ENCODE results near the gene CHPF. TPM values are rescaled to one million over a fixed set of nuclear protein-coding genes. Genes with fewer than 3 reads are reported as not detected.
A peak's percentile ranks its signal among the peaks of the same experiment; 100 is the strongest.

The CHPF gene
- total and polyA plus RNA-seq, 2 donors (not counting 1 experiment from before 2014, with no cell fraction given), result 1.3 to 5.2 TPM

DNA sequence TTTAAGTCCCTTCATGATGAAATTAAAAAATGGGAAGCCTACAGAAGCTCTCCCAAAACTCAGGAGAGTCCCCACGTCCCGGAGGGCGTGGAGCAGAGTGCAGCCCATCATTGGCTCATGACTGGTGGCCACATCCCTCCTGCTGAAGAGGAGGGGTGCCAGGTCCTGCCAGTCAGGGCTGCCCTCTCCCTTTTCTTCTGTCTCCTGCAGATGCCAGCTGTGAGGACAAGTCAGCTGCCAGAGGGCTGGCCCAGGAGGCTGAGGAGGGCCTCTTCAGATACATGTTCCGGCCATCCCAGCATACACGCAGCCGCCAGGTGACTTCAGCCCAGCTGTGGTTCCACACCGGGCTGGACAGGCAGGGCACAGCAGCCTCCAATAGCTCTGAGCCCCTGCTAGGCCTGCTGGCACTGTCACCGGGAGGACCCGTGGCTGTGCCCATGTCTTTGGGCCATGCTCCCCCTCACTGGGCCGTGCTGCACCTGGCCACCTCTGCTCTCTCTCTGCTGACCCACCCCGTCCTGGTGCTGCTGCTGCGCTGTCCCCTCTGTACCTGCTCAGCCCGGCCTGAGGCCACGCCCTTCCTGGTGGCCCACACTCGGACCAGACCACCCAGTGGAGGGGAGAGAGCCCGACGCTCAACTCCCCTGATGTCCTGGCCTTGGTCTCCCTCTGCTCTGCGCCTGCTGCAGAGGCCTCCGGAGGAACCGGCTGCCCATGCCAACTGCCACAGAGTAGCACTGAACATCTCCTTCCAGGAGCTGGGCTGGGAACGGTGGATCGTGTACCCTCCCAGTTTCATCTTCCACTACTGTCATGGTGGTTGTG, 31.1 kb upstream of the CHPF start:
- H3K4me3 ChIP-seq (ENCODE audit: control extremely low read depth in 1 of 5, extremely low read depth in 1 of 5, insufficient read depth in 1 of 5, low read depth in 2 of 5, low read length in 4 of 5), result no peak overlapping the region
- H3K27me3 Mint-ChIP-seq, result peaks cover 53% of the 10 kb centered on the region
- H3K36me3 ChIP-seq (replicated peaks in 1 of 2; ENCODE audit: control extremely low read depth in 1 of 2, control insufficient read depth in 1 of 2, extremely low read depth in 1 of 2, insufficient read depth in 2 of 2, low read length in 1 of 2), result no peaks in the 10 kb centered on the region
- intact Hi-C loops (cut with micrococcal nuclease), result no loop called here
- CTCF ChIA-PET, result no interaction called here
- no peaks in the 10 kb centered on the region for H3K9me3 Mint-ChIP-seq (ENCODE audit: insufficient read depth)
- no peak overlapping the region for H3K27ac Mint-ChIP-seq
- H2AFZ ChIP-seq (ENCODE audit: insufficient read depth, low read depth, low read length, poor library complexity, severe bottlenecking), result no peak overlapping the region
- no peaks in the 10 kb centered on the region for H4K20me1 ChIP-seq (ENCODE audit: control insufficient read depth, insufficient read depth, low read length, poor library complexity, severe bottlenecking)
- H3K27ac ChIP-seq (ENCODE audit: low read length in 2 of 2), result no peak overlapping the region
- H3K4me3 Mint-ChIP-seq, result no peak overlapping the region
- H3K9ac ChIP-seq (ENCODE audit: low read length), result no peak overlapping the region
- peaks cover 4 to 12% of the 10 kb centered on the region in 2 donors for H3K4me1 ChIP-seq (ENCODE audit: control insufficient read depth in 2 of 2, insufficient read depth in 2 of 2, low read length in 2 of 2)
- no peak overlapping the region for H3K4me2 ChIP-seq (replicated peaks; ENCODE audit: low read depth, low read length, poor library complexity, severe bottlenecking)
- no peak for DNase-seq
- no peaks in the 10 kb centered on the region for H3K79me2 ChIP-seq (ENCODE audit: control insufficient read depth, insufficient read depth, low read length)
- POLR2A ChIA-PET, result no interaction called here
- WGBS (ENCODE audit: insufficient coverage), result 89% methylated on average over 22 of the region's 22 CpGs
- peaks cover 0 to 42% (median 16%) of the 10 kb centered on the region in 4 experiments for H3K27me3 ChIP-seq (replicated peaks in 1 of 4; ENCODE audit: control extremely low read depth in 1 of 4, control insufficient read depth in 3 of 4, insufficient read depth in 4 of 4, low read length in 3 of 4)
- ATAC-seq (ENCODE audit: low read depth), result no peak
- TF ChIP-seq EZH2 (IDR thresholded peaks at IDR 0.05; ENCODE audit: borderline replicate concordance, insufficient read depth, low read depth, low read length, poor library complexity, severe bottlenecking), result no peak
- TF ChIP-seq, protein P1, sequence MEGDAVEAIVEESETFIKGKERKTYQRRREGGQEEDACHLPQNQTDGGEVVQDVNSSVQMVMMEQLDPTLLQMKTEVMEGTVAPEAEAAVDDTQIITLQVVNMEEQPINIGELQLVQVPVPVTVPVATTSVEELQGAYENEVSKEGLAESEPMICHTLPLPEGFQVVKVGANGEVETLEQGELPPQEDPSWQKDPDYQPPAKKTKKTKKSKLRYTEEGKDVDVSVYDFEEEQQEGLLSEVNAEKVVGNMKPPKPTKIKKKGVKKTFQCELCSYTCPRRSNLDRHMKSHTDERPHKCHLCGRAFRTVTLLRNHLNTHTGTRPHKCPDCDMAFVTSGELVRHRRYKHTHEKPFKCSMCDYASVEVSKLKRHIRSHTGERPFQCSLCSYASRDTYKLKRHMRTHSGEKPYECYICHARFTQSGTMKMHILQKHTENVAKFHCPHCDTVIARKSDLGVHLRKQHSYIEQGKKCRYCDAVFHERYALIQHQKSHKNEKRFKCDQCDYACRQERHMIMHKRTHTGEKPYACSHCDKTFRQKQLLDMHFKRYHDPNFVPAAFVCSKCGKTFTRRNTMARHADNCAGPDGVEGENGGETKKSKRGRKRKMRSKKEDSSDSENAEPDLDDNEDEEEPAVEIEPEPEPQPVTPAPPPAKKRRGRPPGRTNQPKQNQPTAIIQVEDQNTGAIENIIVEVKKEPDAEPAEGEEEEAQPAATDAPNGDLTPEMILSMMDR (IDR thresholded peaks at IDR 0.05), result no peak
- H3K9me3 ChIP-seq (ENCODE audit: control extremely low read depth in 1 of 3, control insufficient read depth in 2 of 3, insufficient read depth in 1 of 3, low read length in 2 of 3), result peaks cover 0 to 4% (median 0%) of the 10 kb centered on the region in 3 donors
- peaks cover 6% of the 10 kb centered on the region for H3K4me1 Mint-ChIP-seq

DNA sequence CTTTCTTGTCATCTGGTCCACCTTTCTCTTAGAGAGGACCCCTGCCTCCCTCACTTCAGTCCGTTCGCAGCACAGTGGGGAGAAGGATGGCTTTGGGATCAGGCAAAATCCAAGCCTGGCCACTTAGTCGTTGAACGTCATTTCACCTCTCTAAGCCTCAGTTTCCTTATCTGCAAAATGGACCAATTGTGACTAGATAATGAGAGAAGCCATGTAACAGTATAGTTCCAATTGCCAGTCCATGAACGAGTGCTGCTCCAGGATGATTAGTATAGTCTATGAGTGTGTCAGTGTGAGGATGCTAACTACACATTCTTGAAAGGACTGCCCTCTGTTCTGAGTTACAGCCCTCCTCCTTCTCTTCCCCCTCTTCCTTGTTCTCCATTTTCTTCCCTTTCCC, 29.6 kb upstream of the CHPF start:
- H3K4me3 Mint-ChIP-seq, result peak overlapping the region; percentile 19

More for the DNA sequence above, 29.6 kb upstream of the CHPF start:
- H2AFZ ChIP-seq (ENCODE audit: insufficient read depth, low read depth, low read length, poor library complexity, severe bottlenecking), result no peak overlapping the region
- Mint-ChIP-seq H3K4me1 (peaks cover 6% of the 10 kb centered on the region), H3K9me3 (ENCODE audit: insufficient read depth) (no peaks in the 10 kb centered on the region), H3K27ac (no peak overlapping the region), H3K27me3 (peaks cover 54% of the 10 kb centered on the region)
- no peaks in the 10 kb centered on the region for H4K20me1 ChIP-seq (ENCODE audit: control insufficient read depth, insufficient read depth, low read length, poor library complexity, severe bottlenecking)
- DNase-seq (no peak), ATAC-seq (ENCODE audit: low read depth) (no peak)
- CTCF ChIA-PET, result no interaction called here
- H3K79me2 ChIP-seq (ENCODE audit: control insufficient read depth, insufficient read depth, low read length), result no peaks in the 10 kb centered on the region
- POLR2A ChIA-PET, result no interaction called here
- TF ChIP-seq, protein P1 (IDR thresholded peaks at IDR 0.05), result no peak
- no peak for TF ChIP-seq EZH2 (IDR thresholded peaks at IDR 0.05; ENCODE audit: borderline replicate concordance, insufficient read depth, low read depth, low read length, poor library complexity, severe bottlenecking)
- peaks cover 0 to 4% (median 0%) of the 10 kb centered on the region in 3 donors for H3K9me3 ChIP-seq (ENCODE audit: control extremely low read depth in 1 of 3, control insufficient read depth in 2 of 3, insufficient read depth in 1 of 3, low read length in 2 of 3)
- intact Hi-C loops (cut with micrococcal nuclease), result no loop called here
- no peak overlapping the region for H3K27ac ChIP-seq (ENCODE audit: low read length in 2 of 2)
- H3K36me3 ChIP-seq (replicated peaks in 1 of 2; ENCODE audit: control extremely low read depth in 1 of 2, control insufficient read depth in 1 of 2, extremely low read depth in 1 of 2, insufficient read depth in 2 of 2, low read length in 1 of 2), result no peaks in the 10 kb centered on the region
- no peak overlapping the region for H3K9ac ChIP-seq (ENCODE audit: low read length)
- peaks cover 4 to 12% of the 10 kb centered on the region in 2 donors for H3K4me1 ChIP-seq (ENCODE audit: control insufficient read depth in 2 of 2, insufficient read depth in 2 of 2, low read length in 2 of 2)
- 100% methylated on average over 2 of the region's 5 CpGs for WGBS (ENCODE audit: insufficient coverage)
- H3K4me2 ChIP-seq (replicated peaks; ENCODE audit: low read depth, low read length, poor library complexity, severe bottlenecking), result no peak overlapping the region
- H3K27me3 ChIP-seq (replicated peaks in 1 of 4; ENCODE audit: control extremely low read depth in 1 of 4, control insufficient read depth in 3 of 4, insufficient read depth in 4 of 4, low read length in 3 of 4), result peaks cover 0 to 43% (median 18%) of the 10 kb centered on the region in 4 experiments
- no peak overlapping the region for H3K4me3 ChIP-seq (ENCODE audit: control extremely low read depth in 1 of 5, extremely low read depth in 1 of 5, insufficient read depth in 1 of 5, low read depth in 2 of 5, low read length in 4 of 5)

Measured in B cell (primary cell).